Activated CD4-positive, alpha-beta T cell treated with anti-CD3 and anti-CD28 coated beads, Interleukin-2, amount 10 ng/mL, durations not matched to agents 24 days and 14 days (primary cell): ENCODE data around the gene PMM2. TPM values are rescaled to one million over a fixed set of nuclear protein-coding genes. Genes with fewer than 3 reads are reported as not detected.

Experiments used
- DNase-seq: peaks from one replicate; pipeline ENCODE4 v3.0.0; 2022
- H3K27ac Mint-ChIP-seq: one replicate; pipeline ENCODE4 v1.8.0; 2022; ENCODE audit warnings: mild to moderate bottlenecking, mixed read lengths
- H3K27me3 Mint-ChIP-seq: one replicate; pipeline ENCODE4 v1.8.0; 2022; ENCODE audit warnings: mixed read lengths
- H3K36me3 Mint-ChIP-seq: one replicate; pipeline ENCODE4 v1.8.0; 2022; ENCODE audit warnings: low read depth, mild to moderate bottlenecking, mixed read lengths
- H3K4me1 Mint-ChIP-seq: one replicate; pipeline ENCODE4 v1.8.0; 2021; ENCODE audit warnings: mixed read lengths
- H3K4me3 Mint-ChIP-seq: one replicate; pipeline ENCODE4 v1.8.0; 2022; ENCODE audit warnings: mild to moderate bottlenecking, moderate library complexity, mixed read lengths
- H3K9me3 Mint-ChIP-seq: one replicate; pipeline ENCODE4 v1.8.0; 2021; ENCODE audit warnings: mixed read lengths
- intact Hi-C: fragments of 100-400 bp; cut with micrococcal nuclease; formaldehyde crosslinking; loops from one replicate; pipeline ENCODE4 v1.15.1; 2023
- total RNA-seq: library from RNA; stranded (reverse); gene quantifications from 2 replicates; pipeline ENCODE4 v1.2.3, GENCODE V29; 2022

The PMM2 gene
- total RNA-seq, 1 donor from 2014 or later: 74.1 TPM

DNA sequence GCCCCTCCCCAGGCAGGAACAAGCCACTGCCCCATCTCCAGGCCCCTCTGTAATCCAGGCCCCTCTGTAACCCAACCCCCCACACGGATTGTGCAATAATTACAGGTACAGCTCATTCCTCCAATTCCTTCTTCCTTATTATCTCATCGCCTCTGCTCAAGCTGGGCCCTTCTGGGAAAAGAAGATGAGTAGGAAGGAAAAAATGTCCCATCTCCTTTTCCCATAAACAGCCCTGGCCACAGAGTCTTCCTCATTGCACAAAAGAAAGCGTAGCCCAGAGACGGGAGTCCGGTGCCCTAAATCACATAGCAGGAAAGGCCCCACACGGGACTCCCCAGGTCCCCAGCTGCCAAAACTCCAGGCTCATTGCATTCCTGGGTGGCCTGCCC, 80.9 kb downstream of the PMM2 start:
- no peak for DNase-seq
- H3K4me1 Mint-ChIP-seq: peaks cover 9% of the 10 kb centered on the region
- no peak overlapping the region for H3K4me3 Mint-ChIP-seq
- no peaks in the 10 kb centered on the region for H3K36me3 Mint-ChIP-seq
- H3K27ac Mint-ChIP-seq: no peak overlapping the region
- H3K9me3 Mint-ChIP-seq: no peaks in the 10 kb centered on the region
- no peaks in the 10 kb centered on the region for H3K27me3 Mint-ChIP-seq
- intact Hi-C loops: no loop called here

DNA sequence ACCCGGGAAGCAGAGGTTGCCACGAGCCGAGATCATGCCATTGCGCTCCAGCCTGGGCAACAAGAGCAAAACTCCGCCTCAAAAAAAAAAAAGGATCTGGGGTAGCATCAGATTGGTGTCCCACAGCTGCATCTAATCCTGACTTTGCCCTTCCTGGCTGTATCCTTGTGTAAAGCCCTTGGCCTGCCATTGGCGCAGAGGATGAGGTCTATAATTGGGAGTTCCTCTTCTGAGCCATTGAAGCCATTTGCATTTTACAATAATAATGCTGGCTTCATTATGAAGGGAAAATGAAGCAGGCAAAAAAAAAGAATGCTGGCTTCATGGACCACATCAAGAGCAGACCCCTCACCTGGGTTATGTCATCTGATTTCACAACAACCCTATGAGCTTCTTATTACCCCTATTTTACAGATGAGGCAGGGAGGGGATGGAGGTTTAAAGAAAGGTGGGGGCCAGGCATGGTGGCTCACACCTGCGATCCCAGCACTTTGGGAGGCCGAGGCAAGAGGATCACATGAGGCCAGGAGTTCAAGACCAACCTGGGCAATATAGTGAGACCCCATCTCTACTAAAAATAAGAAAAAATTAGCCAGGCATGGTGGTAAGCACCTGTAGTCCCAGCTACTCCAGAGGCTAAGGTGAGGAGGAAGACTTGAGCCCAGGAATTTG, 83.3 kb downstream of the PMM2 start:
- peaks cover 2% of the 10 kb centered on the region for H3K27me3 Mint-ChIP-seq
- H3K4me3 Mint-ChIP-seq: no peak overlapping the region
- no peak overlapping the region for H3K27ac Mint-ChIP-seq
- H3K4me1 Mint-ChIP-seq: peaks cover 4% of the 10 kb centered on the region
- no peaks in the 10 kb centered on the region for H3K9me3 Mint-ChIP-seq
- intact Hi-C loops: loop anchor here (1.0 to 2.0 kb wide), 4 partner anchors 60 to 314 kb away; no protein-coding TSS in a partner anchor
- DNase-seq: no peak
- H3K36me3 Mint-ChIP-seq: no peaks in the 10 kb centered on the region

DNA sequence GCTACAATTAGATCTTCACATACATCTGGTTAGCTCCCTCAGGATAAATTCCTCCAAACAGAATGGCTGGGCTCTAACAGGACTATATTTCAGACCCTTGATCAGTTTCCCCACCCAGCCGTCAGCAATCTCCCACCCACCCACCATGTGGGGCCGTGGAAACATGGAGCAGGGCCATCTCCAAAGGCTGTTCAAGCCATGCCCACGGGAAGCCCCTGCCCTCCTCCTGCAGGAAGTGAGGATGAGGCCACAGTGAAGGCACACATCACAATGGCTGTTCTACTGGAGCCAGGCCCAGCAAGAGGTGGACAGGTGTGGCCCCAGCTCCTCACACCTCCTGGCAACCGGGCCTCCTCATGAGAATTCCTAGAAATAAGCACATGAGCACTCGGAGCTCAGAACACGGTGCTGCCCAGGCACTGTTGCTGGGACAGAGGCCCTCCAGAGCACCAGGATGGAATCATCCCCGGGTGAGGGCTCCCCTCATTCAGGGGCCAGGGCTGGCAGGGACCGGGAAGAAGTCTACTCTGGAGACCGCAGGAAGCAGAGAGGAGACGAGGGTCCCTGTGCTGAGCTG, 84.5 kb downstream of the PMM2 start, which contains the start of gene LITAFD:
Gene LITAFD, plus strand, starts transcription at position 311 of the 577 bp plus-strand sequence. CDS start 2,005 bp downstream, outside the sequence.
- H3K4me3 Mint-ChIP-seq: no peak within 1 kb of the TSS
- no peaks in the 10 kb centered on the region for H3K9me3 Mint-ChIP-seq
- H3K27me3 Mint-ChIP-seq: peaks cover 2% of the 10 kb centered on the region
- H3K27ac Mint-ChIP-seq: no peak within 1 kb of the TSS
- H3K4me1 Mint-ChIP-seq: peaks cover 4% of the 10 kb centered on the region
- DNase-seq: no peak
- intact Hi-C loops: no loop called here
- H3K36me3 Mint-ChIP-seq: peaks cover 2% of the 10 kb centered on the region

DNA sequence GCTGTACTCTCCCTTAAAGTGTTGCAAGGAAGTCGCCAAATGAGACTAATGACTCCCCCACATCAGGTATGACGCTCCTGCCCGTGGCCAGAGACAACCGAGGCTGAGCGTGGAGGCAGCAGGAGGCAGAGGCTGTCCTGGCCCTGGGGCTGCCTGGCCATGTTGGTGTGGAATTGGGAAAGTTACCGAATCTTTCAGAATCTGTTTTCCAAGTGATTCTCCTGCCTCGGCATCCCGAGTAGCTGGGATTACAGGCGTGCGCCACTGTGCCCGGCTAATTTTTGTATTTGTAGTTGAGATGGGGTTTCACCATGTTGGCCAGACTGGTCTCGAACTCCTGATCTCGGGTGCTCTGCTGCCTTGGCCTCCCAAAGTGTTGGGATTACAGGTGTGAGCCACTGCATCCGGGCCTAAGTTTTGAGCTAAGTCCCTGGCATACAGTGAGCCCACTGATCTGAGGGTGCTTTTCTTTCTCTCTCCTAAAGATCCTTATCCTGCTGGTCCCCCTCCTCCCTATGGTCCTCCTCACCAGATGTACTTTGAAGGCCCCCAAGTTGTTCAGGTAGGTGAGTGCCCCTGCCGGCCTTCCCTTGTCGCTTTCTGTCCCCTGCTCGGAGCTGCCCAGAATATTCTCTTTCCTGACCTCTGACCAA, 85.2 kb downstream of the PMM2 start:
- DNase-seq: no peak
- peaks cover 2% of the 10 kb centered on the region for H3K27me3 Mint-ChIP-seq
- no peak overlapping the region for H3K4me3 Mint-ChIP-seq
- H3K27ac Mint-ChIP-seq: no peak overlapping the region
- H3K36me3 Mint-ChIP-seq: peaks cover 5% of the 10 kb centered on the region
- intact Hi-C loops: no loop called here
- H3K9me3 Mint-ChIP-seq: no peaks in the 10 kb centered on the region
- H3K4me1 Mint-ChIP-seq: peaks cover 3% of the 10 kb centered on the region

DNA sequence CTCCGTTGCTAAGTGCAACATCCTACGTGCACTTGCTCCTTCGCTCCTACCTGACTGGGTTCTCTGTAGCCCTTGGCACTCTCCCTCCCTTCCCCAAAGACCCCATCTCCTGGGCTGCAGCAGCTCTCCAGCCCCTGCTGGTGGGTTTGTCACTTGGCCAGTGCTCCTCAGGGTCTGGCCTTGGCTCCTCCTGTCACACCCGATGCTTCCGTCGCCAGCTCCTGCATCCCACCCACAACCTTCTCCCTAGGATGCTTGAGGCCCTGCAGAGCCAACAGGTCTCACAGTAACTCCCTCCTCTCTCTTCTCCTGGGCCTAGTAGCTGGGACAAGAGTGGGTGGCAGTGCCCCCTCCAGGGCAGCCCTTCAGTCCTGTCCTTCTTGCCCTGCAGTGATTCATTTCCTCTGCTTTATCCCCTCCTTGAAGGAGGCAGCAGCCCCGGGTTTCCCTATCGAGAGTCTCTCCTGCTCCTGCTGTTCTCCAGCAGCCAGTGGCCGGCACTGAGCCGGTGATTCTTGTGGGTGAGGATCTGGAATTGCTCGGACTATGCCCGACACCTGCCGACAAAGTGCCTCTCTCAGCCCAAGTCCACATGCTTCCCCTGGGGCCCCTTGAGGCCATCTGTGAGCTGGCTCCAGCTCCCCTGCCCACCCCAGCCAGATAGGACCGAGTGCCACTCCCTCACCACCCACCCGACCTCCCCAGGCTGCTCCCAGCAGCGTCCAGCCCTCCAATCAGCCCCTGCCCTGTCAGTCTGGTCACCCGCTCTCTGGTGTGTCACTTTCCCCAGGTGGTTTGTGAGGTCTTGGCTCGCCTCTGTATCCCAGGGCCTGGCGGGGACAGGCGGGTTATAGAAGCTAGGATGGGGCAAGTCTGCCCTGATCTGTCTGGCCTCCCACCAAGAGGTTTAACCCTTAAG, 88.3 kb downstream of the PMM2 start:
- Mint-ChIP-seq H3K4me1 (no peaks in the 10 kb centered on the region), H3K27ac (no peak overlapping the region), H3K27me3 (peaks cover 2% of the 10 kb centered on the region), H3K36me3 (peaks cover 15% of the 10 kb centered on the region), H3K4me3 (no peak overlapping the region), H3K9me3 (no peaks in the 10 kb centered on the region)
- no peak for DNase-seq
- intact Hi-C loops: no loop called here

DNA sequence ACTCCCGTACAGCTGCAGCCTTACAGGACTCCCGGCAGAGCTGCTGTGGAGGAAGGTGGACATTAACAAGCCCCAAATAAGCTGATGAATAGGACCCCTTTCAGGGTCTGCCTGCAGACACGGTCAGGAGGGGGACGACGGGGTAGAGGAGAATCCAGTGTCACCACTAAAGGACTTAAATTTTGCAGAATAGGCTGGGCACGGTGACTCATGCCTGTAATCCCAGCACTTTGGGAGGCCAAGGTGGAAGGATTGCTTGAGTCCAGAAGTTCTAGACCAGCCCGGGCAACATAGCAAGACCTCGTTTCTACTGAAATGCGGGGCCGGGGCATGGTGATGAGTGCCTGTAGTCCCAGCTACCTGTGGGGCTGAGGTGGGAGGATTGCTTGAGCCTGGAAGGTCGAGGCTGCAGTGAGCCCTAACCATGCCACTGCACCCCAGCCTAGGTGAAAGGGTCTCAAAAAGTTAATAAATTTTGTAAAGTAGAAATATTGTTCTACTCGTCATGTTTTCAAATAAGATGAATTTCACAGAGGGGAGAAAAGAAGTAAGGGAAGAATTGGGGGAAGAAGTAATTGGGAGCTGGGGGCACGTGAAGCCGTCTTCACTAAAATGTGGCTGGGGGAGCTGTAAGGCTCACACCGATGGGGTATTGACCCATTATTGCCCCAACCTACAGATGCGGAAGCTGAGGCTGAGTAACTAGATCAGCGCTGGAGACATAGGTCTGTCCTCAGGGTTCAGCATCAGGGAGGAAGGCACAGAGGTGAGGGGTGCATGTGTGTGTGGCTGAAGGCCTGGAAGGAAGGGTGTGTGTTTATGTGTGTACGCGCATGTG, 89.2 kb downstream of the PMM2 start:
- Mint-ChIP-seq H3K36me3 (peaks cover 24% of the 10 kb centered on the region), H3K27ac (no peak overlapping the region), H3K9me3 (no peaks in the 10 kb centered on the region), H3K27me3 (peaks cover 2% of the 10 kb centered on the region), H3K4me3 (no peak overlapping the region), H3K4me1 (peaks cover 3% of the 10 kb centered on the region)
- DNase-seq: no peak
- intact Hi-C loops: no loop called here

DNA sequence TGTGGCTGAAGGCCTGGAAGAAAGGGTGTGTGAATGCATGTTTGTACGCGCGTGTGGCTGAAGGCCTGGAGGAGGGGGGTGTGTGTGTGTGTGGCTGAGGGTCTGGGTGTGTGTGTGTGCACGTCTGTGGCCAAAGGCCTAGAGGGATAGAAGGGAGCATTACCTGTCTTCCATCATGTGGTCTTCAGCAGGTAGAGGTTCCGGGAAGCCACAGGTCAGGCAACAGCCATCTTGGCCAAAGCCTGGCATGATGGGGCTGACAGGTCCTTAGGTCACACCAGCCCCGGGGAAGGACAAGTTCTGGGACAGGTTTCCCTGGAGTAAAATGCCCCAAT, 89.8 kb downstream of the PMM2 start:
- Mint-ChIP-seq H3K9me3 (no peaks in the 10 kb centered on the region), H3K27ac (no peak overlapping the region), H3K4me1 (peaks cover 3% of the 10 kb centered on the region), H3K36me3 (peaks cover 30% of the 10 kb centered on the region), H3K27me3 (peaks cover 2% of the 10 kb centered on the region), H3K4me3 (no peak overlapping the region)
- DNase-seq: no peak
- intact Hi-C loops: no loop called here

DNA sequence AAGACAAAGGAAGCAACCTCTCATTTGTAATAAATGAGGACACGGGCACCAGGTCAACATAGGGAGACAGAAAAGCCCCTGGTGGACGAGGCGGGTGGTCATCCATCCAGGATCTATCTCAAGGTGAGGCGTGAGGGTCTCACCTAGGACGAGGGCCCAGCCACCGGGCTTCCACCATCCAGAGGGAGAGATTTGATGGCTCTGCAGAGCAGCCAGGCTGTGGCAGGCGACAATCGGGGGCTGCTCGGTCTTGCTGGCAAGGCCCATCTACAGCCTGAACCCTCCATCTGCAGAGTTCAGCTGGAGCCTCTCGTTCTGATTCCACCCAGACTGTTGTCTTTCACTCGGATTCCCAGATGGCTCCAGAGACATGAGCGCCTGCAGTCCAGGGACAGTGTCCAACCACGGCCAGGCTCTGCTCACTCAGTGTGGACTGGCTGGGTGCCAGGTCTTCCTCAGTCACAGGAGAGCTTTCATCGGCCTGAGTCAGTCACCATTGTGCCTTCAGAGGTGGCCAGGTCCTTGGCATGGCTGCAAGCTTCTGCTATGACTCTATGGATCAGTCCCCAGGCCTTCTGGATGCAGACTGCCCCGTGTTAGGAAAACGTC, 90.4 kb downstream of the PMM2 start:
- peaks cover 3% of the 10 kb centered on the region for H3K4me1 Mint-ChIP-seq
- H3K27me3 Mint-ChIP-seq: peaks cover 2% of the 10 kb centered on the region
- peaks cover 36% of the 10 kb centered on the region for H3K36me3 Mint-ChIP-seq
- DNase-seq: no peak
- no peaks in the 10 kb centered on the region for H3K9me3 Mint-ChIP-seq
- H3K27ac Mint-ChIP-seq: no peak overlapping the region
- intact Hi-C loops: no loop called here
- H3K4me3 Mint-ChIP-seq: no peak overlapping the region

DNA sequence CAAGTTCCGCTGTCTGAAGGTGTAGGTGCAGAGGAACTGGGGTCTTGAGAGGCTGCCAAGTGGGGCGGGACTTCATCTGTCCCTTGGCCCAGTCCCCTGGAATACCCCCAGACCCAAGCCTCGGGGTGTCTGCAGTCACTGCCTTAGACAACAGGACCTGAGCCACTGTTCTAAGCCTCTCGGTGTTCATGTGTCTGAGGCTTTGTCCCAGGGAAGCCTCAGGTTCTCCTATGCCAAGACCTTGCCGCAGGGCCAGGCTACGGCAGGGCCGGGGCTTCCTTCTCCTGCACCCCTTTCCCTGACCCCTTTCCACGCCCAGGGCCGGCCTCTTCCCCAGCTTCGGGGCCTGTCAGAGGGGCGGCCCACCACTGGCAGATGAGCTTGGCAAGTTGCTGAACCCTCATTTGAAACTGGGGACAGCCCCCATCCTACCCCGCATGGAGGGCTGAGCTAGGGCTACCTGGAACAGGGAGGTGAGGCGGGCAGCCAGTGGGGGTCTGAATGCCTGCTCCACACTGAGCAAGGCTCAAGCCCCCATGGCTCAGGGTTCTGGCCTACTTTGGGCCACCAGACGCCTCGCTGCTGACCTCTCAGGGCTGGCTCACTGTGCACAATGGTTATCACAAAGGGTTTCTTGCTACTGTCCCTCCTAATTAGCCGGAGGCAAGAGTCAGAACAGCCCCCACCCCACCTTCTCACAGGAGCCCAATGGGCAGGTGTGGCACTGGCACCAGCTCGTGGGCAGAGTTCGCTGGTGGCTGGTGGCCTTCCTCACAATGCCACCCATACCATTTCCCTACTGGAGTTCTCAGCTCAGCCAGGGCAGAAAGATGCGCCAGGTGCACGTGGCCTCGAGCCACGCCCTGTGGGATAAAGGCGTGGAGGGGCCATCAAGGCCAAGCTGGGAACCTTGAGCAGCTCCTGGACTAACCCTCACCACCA, 91.6 kb downstream of the PMM2 start:
- no peak overlapping the region for H3K4me3 Mint-ChIP-seq

DNA sequence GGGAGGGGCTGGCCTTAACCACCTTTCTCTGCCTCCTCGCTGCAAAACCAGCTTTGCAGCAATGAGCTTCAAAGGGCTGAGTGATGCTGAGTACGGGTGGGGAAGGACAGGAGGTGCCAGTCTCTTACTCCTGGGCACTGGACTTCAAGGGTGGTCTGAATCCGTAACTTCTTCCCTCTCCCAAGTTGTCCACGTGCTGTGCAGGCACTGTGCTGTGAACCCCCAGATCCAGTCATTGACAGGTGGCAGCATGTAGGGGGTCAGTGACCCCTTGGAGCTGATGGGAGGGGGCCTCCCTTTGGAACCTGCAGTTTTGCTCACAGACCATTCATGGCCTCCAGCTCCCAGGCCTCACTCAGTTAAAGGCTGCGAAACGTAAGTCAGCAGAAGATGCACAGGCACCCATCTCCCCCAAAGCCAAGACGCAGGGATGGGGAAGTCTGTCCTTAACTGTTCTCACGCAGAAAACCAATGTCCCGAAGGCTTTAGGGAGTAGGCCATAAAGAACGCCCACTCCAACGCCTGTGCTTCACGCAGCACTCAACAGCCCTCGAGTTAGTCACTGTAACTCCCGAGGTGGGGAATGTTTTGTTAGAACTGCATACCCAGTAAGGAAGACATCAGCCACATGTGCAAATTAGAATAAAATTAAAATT, 92.4 kb downstream of the PMM2 start:
- intact Hi-C loops: no loop called here
- no peak overlapping the region for H3K4me3 Mint-ChIP-seq
- H3K9me3 Mint-ChIP-seq: no peaks in the 10 kb centered on the region
- peaks cover 2% of the 10 kb centered on the region for H3K27me3 Mint-ChIP-seq
- H3K36me3 Mint-ChIP-seq: peaks cover 54% of the 10 kb centered on the region
- peaks cover 3% of the 10 kb centered on the region for H3K4me1 Mint-ChIP-seq
- no peak overlapping the region for H3K27ac Mint-ChIP-seq
- no peak for DNase-seq

More for the DNA sequence above, 91.6 kb downstream of the PMM2 start:
- no peak for DNase-seq
- peaks cover 48% of the 10 kb centered on the region for H3K36me3 Mint-ChIP-seq
- H3K4me1 Mint-ChIP-seq: peaks cover 3% of the 10 kb centered on the region
- H3K9me3 Mint-ChIP-seq: no peaks in the 10 kb centered on the region
- H3K27me3 Mint-ChIP-seq: peaks cover 2% of the 10 kb centered on the region
- intact Hi-C loops: no loop called here
- H3K27ac Mint-ChIP-seq: no peak overlapping the region

DNA sequence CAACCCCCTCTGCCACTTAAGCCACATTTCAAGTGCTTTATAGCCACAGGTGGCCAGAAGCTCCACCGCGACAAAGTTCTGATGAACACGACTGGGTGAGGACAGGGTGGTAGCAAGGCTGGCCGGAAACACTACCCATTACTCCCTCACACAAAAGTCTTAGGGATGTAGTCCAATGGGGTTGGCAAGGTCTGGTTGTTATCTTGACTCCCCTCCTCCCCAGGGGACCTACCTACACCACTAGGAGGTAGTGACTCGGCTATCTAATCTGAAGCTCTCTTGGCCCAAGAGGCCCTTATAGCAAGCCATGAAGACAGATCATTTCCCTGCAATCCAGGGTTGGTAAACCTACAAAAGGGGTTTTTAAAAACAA, 92.9 kb downstream of the PMM2 start:
- Mint-ChIP-seq H3K4me3 (no peak overlapping the region), H3K27me3 (no peaks in the 10 kb centered on the region), H3K36me3 (peaks cover 59% of the 10 kb centered on the region), H3K4me1 (peaks cover 3% of the 10 kb centered on the region), H3K9me3 (no peaks in the 10 kb centered on the region), H3K27ac (no peak overlapping the region)
- DNase-seq: no peak
- intact Hi-C loops: no loop called here

DNA sequence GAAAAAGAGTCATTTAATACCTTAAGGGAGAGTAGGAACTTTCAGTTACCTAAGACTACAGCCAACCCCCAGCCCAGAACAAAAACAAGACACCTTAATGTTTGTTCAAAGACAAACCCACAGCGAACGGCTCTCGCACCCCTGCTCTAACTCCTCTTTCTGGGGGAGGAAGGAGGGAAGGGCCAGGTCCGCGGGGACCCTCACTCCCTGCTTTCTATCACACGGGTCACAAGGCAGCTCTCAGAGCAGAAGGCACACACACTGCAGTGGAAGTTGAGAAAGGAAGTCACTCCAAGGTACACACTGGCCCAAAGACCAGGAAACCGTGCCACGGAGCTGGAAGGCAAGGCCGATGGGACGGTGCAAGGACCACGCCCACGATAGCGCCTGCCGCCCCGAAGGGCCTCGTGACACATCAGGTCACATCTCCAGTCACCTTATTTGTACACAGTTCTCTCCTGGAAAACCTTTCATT, 94.5 kb downstream of the PMM2 start:
- no peak for DNase-seq
- H3K36me3 Mint-ChIP-seq: peaks cover 68% of the 10 kb centered on the region
- H3K4me3 Mint-ChIP-seq: no peak overlapping the region
- no peaks in the 10 kb centered on the region for H3K27me3 Mint-ChIP-seq
- H3K27ac Mint-ChIP-seq: no peak overlapping the region
- H3K4me1 Mint-ChIP-seq: peaks cover 3% of the 10 kb centered on the region
- H3K9me3 Mint-ChIP-seq: no peaks in the 10 kb centered on the region
- intact Hi-C loops: no loop called here
